PFSK-1 (cell line): ENCODE measurements around the gene ATP5PO.

Source experiments
- FOXP2 ChIP-seq: optimal IDR thresholded peaks from 2 replicates; pipeline ENCODE3; 2011; ENCODE audit warnings: borderline replicate concordance, control low read depth, inconsistent platforms; ENCODE audit not compliant: insufficient read depth; ENCODE audit errors: extremely low read length, extremely low read depth
- POLR2AphosphoS5 ChIP-seq: IDR thresholded peaks from 2 replicates; pipeline ENCODE4 v1.6.1; 2012; ENCODE audit warnings: low read depth, mild to moderate bottlenecking, control low read depth, low read length, moderate library complexity
- SIN3A ChIP-seq: IDR thresholded peaks from 2 replicates; pipeline ENCODE4 v1.6.1; 2012; ENCODE audit warnings: mild to moderate bottlenecking, low read length, moderate library complexity, borderline replicate concordance; ENCODE audit not compliant: insufficient read depth
- TAF1 ChIP-seq: IDR thresholded peaks from 2 replicates; pipeline ENCODE4 v1.6.1; 2012; ENCODE audit warnings: low read length, control low read depth, borderline replicate concordance; ENCODE audit not compliant: insufficient read depth
- TF ChIP-seq, protein P1 (sequence below), 2 experiments: IDR thresholded peaks; 2 replicates each; pipeline versions ENCODE4 v1.6.1 to v1.8.0; 2011 to 2012; ENCODE audit warnings: low read depth in 2 of 2, low read length in 2 of 2, control low read depth in 1 of 2, inconsistent platforms in 1 of 2, mild to moderate bottlenecking in 1 of 2, moderate library complexity in 1 of 2; ENCODE audit not compliant: insufficient read depth in 1 of 2

Gene ATP5PO

GRCh38 chr21:33924079-33924765, 8.6 kb upstream of the ATP5PO start:
- TF ChIP-seq, protein P1, sequence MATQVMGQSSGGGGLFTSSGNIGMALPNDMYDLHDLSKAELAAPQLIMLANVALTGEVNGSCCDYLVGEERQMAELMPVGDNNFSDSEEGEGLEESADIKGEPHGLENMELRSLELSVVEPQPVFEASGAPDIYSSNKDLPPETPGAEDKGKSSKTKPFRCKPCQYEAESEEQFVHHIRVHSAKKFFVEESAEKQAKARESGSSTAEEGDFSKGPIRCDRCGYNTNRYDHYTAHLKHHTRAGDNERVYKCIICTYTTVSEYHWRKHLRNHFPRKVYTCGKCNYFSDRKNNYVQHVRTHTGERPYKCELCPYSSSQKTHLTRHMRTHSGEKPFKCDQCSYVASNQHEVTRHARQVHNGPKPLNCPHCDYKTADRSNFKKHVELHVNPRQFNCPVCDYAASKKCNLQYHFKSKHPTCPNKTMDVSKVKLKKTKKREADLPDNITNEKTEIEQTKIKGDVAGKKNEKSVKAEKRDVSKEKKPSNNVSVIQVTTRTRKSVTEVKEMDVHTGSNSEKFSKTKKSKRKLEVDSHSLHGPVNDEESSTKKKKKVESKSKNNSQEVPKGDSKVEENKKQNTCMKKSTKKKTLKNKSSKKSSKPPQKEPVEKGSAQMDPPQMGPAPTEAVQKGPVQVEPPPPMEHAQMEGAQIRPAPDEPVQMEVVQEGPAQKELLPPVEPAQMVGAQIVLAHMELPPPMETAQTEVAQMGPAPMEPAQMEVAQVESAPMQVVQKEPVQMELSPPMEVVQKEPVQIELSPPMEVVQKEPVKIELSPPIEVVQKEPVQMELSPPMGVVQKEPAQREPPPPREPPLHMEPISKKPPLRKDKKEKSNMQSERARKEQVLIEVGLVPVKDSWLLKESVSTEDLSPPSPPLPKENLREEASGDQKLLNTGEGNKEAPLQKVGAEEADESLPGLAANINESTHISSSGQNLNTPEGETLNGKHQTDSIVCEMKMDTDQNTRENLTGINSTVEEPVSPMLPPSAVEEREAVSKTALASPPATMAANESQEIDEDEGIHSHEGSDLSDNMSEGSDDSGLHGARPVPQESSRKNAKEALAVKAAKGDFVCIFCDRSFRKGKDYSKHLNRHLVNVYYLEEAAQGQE (IDR thresholded peaks at IDR 0.05; ENCODE audit: insufficient read depth in 1 of 2, low read depth in 2 of 2, low read length in 2 of 2) = no peak
- no peak for TF ChIP-seq TAF1
- TF ChIP-seq FOXP2 = no peak

DNA sequence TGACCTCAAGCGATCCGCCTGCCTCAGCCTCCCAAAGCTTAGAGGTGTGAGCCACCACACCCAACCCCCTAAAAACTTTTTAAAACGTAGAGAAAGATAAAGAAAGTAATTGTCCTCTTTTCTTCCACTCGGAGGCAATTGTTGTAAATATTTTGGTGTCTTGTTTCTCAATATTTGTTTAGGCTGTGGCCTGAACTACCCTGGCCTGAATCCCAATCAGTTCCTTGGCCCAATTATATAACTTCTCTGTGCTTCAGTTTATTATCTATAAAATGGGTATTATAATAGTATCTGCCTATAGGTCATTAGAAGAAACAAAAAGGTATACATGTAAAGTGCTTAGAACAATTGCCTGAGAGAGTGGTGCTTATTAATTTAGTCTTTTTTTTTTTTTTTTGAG, 1.8 kb upstream of the ATP5PO start:
- TF ChIP-seq FOXP2 = no peak
- TF ChIP-seq TAF1 = no peak
- no peak for TF ChIP-seq SIN3A
- no peak for TF ChIP-seq POLR2AphosphoS5
- TF ChIP-seq, protein P1 (IDR thresholded peaks at IDR 0.05; ENCODE audit: insufficient read depth in 1 of 2, low read depth in 2 of 2, low read length in 2 of 2) = no peak

DNA sequence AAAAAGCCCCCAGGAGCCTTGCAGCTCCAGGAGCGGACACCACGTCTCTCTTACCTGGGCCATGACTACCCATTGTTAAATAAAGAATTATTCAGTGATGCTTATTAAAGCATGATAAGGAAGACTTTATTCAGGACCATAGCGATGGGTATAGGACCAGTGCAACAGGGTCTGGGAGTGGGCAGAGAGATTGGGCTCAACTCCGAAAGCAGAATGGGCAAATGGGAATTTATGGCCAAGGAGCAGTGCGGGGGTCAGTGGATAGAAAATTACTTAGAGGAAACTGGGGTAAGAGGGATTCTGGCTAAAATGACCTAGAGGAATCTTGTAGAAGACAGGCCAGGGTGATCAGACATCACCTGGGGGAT, 580 bp upstream of the ATP5PO start:
- no peak for TF ChIP-seq TAF1
- TF ChIP-seq FOXP2 = no peak
- TF ChIP-seq SIN3A = no peak
- TF ChIP-seq, protein P1 (IDR thresholded peaks at IDR 0.05; ENCODE audit: insufficient read depth in 1 of 2, low read depth in 2 of 2, low read length in 2 of 2) = no peak
- TF ChIP-seq POLR2AphosphoS5 = no peak

GRCh38 chr21:33914188-33914587, 1.4 kb downstream of the ATP5PO start:
- TF ChIP-seq TAF1 (no peak), POLR2AphosphoS5 (no peak), FOXP2 (no peak), SIN3A (no peak)
- TF ChIP-seq, protein P1 (IDR thresholded peaks at IDR 0.05; ENCODE audit: insufficient read depth in 1 of 2, low read depth in 2 of 2, low read length in 2 of 2) = no peak

DNA sequence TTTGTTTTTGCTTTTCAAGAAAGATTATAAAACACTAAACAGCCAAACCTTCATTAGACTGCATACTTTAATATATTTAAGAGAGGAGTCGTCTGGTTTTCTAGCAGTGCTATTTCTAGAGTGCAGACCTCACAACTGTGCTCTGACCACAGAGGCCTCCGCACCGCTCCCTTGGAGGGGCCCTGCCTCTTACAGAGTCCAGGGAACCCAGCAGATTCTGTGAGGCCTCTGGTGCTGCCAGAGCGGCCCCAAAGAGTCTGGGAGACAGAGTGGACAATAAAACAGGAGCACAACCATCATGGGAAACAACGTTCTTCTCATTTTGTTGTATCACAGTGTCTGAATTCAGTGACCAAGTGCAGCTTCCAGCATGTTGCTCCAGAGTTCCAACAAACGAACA, 5.8 kb downstream of the ATP5PO start:
- TF ChIP-seq SIN3A = no peak
- TF ChIP-seq TAF1 = no peak
- TF ChIP-seq POLR2AphosphoS5 = no peak
- TF ChIP-seq, protein P1 (IDR thresholded peaks at IDR 0.05; ENCODE audit: insufficient read depth in 1 of 2, low read depth in 2 of 2, low read length in 2 of 2) = no peak
